ENCODE measurements around the gene PRXL2A. TPM values are rescaled to one million over a fixed set of nuclear protein-coding genes. Genes with fewer than 3 reads are reported as not detected.

The PRXL2A gene
- total RNA-seq, 1 donor from 2014 or later = 33.3 TPM

DNA sequence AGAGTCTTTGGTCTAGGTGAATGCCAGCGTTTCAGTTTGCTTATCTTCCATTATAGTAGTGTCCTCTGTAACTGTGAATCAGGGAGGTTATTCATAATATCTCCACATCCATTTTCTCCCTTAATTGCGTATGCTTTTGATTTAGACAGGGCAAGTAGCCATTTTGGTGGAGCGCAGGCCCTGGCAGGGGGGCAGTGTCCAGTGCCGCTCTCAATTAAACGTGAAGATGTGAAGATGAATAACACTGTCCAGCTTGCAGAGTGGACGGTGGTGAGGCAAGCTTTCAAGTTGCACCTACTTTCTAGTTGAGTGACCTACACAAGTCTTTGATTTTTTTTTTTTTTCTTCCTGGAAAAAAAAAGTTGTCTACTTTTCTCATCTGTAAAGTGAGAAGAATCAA lies 50.3 kb downstream of the PRXL2A start:
- Histone ChIP-seq H3K27ac (peak overlapping the region; percentile 81), H3K27me3 (ENCODE audit: low read depth) (no peaks in the 10 kb centered on the region), H3K4me3 (peak overlapping the region; percentile 87), H3K36me3 (peaks cover 14% of the 10 kb centered on the region), H3K4me1 (peaks cover 85% of the 10 kb centered on the region), H3K9me3 (no peaks in the 10 kb centered on the region)
- intact Hi-C loops (cut with DNase I) = no loop called here
- no peak for DNase-seq
- no peak for ATAC-seq
- TF ChIP-seq, protein P1, sequence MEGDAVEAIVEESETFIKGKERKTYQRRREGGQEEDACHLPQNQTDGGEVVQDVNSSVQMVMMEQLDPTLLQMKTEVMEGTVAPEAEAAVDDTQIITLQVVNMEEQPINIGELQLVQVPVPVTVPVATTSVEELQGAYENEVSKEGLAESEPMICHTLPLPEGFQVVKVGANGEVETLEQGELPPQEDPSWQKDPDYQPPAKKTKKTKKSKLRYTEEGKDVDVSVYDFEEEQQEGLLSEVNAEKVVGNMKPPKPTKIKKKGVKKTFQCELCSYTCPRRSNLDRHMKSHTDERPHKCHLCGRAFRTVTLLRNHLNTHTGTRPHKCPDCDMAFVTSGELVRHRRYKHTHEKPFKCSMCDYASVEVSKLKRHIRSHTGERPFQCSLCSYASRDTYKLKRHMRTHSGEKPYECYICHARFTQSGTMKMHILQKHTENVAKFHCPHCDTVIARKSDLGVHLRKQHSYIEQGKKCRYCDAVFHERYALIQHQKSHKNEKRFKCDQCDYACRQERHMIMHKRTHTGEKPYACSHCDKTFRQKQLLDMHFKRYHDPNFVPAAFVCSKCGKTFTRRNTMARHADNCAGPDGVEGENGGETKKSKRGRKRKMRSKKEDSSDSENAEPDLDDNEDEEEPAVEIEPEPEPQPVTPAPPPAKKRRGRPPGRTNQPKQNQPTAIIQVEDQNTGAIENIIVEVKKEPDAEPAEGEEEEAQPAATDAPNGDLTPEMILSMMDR (IDR thresholded peaks at IDR 0.05) = no peak

DNA sequence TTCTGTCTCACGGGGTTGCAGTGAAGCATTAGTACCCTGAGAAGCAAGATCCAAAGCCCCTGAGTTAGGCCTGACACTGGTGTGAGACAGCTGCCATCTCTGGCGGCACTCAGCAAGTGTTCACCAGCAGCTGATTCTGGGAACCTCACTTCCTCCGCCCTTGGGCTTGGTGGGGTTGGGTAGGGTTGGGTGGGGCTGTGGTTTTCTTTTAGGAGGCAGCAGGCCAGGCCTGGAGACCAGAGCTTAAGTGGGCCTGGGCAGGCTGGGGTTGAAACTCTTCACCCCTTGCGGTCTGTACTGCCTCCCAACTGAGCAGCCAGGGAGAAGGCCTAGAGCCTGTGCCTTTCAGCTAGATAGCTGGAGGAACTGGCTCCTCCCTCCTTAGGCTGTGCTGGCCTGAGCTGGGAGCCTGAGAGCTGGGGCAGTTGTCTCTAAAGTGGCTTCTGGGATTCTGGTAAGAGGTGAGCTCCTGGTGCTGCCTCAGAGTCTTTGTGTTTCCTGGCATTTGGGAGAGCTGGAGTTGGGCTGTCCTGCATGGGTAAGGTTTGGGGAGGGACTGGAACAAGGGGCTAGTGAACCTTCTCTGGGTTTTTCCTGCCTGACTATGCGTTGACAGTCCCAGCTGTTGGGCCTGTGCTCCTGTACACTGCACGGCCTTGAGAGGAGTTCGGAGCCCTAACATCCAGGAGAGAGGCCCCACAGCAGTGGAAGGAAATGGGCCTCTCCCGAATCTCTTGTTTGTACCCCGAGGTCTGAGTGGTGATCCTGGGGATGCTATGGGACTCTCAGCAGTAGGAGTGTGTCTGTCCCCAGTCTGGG lies 50.9 kb downstream of the PRXL2A start:
- Histone ChIP-seq H3K4me3 (peak overlapping the region; percentile 87), H3K36me3 (peaks cover 16% of the 10 kb centered on the region), H3K4me1 (peaks cover 91% of the 10 kb centered on the region), H3K9me3 (no peaks in the 10 kb centered on the region), H3K27ac (peak overlapping the region; percentile 81), H3K27me3 (ENCODE audit: low read depth) (no peaks in the 10 kb centered on the region)
- DNase-seq (peak; percentile 90), ATAC-seq (peak; percentile 61 to 74)
- TF ChIP-seq, protein P1 (IDR thresholded peaks at IDR 0.05) = no peak
- intact Hi-C loops (cut with DNase I) = no loop called here

DNA sequence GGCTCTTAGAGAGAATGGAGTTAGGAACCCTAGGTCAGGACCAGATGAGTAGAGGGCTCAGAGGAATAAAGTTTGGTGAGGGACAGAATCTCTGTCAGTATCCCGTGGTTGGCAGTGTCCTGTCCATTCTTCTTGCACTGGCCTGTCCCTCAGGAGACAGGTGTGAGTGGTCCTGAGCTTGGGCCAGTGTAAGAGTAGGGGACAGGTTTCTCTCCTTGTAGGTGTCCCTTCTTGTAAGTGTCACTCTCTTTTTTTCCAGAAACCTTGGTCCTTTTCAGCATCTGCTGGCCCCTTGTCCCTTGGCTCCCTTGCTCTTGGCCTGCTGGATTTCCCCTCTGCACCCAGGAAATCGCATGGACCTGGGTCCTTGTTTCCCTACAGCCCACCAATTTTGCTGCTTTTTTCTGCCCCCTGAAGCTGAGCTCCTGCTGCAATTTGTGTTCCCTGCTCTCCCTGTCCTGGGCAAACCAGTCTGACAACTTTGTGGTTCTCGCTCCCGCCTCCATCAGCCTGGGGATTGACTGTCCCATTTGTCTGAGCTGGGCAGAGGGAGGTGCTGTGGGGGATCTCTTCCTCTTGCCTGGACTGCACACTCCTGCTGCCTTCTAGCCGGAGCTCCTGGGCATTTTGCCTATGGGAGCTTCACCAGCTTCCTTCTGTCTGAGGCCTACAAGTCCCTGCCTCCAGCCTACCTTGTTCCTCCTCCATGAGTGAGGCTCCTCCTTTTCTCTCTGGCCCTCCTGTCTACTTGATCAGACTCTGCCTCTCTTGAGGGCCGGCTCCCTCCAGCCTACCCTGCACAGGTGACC lies 52.3 kb downstream of the PRXL2A start:
- DNase-seq = peak; percentile 82
- H3K4me3 ChIP-seq = peak overlapping the region; percentile 87
- TF ChIP-seq, protein P1 (IDR thresholded peaks at IDR 0.05) = no peak
- intact Hi-C loops (cut with DNase I) = no loop called here
- peaks cover 100% of the 10 kb centered on the region for H3K4me1 ChIP-seq
- peak overlapping the region; percentile 81 for H3K27ac ChIP-seq
- peak; percentile 83 to 88 for ATAC-seq
- no peaks in the 10 kb centered on the region for H3K9me3 ChIP-seq
- no peaks in the 10 kb centered on the region for H3K27me3 ChIP-seq (ENCODE audit: low read depth)
- H3K36me3 ChIP-seq = peaks cover 16% of the 10 kb centered on the region

DNA sequence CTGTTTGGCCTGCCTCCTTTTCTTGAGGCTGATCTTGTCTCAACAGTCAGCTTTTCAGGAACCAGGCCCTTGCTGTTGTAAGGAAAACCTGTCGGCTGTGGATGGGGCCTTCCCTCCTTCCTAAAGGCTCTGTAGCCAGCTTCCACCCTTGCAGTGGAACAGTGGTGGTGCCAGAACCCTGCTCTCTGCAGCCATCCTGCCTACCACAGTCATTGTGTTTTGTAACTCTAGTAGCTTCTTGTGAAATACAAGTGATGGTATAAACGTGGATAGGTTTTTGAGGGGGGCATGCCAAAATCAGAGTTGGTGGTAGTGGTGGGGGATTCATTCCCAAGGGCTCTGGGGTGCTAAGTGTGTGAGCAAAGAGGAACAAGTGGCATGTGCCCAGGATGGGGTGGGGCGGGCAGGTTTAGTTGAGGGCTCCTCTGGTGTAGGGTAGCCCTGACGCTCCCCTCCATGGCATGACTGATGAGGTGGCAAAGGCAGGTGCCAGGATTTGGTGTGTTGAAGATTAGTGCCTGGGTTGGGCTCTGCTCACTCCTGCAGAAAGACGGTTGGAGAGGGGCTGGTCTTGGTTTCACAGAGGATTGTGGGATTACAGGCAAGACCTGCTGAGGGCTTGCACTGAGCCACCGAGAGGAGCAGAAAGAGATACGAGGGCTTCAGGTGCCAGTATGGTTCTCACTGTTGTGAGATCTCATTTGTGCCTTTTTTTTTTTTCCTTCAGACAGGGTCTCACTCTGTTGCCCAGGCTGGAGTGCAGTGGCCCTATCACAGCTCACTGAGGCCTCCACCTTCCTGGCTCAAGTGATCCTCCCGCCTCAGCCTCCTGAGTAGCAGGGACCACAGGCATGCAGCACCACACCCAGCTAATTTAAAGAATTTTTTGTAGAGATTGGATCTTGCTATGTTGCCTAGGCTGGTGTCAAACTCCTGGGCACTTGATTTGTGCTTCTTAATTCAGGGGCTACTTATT lies 53.1 kb downstream of the PRXL2A start:
- H3K36me3 ChIP-seq = peaks cover 16% of the 10 kb centered on the region
- DNase-seq = no peak
- no peaks in the 10 kb centered on the region for H3K9me3 ChIP-seq
- no peaks in the 10 kb centered on the region for H3K27me3 ChIP-seq (ENCODE audit: low read depth)
- H3K4me1 ChIP-seq = peaks cover 100% of the 10 kb centered on the region
- TF ChIP-seq, protein P1 (IDR thresholded peaks at IDR 0.05) = no peak
- intact Hi-C loops (cut with DNase I) = no loop called here
- H3K4me3 ChIP-seq = peak overlapping the region; percentile 87
- peak; percentile 1 to 16 for ATAC-seq
- peak overlapping the region; percentile 81 for H3K27ac ChIP-seq
